ENCODE results near the gene ZNF594. TPM values are rescaled to one million over a fixed set of nuclear protein-coding genes. Genes with fewer than 3 reads are reported as not detected.
"Not testable (repeated sequence)": the region's sequence is repeated elsewhere in the genome, so short reads cannot be mapped to it uniquely, and the experiment has no call there.

ZNF594 gene
- total and polyA plus RNA-seq, 2 of the 13 experiments (the other 11 are each of a cell fraction or from before 2014, with no cell fraction given): 2.9 to 9.6 TPM

- intact Hi-C loops (cut with micrococcal nuclease; ENCODE audit: unreplicated experiment); H4K20me1 ChIP-seq (ENCODE audit: insufficient read depth, low read length); BruUV-seq (replicated peaks); FAIRE-seq; ATAC-seq; H3K4me2 ChIP-seq (ENCODE audit: low read depth, low read length); H2AFZ ChIP-seq (ENCODE audit: low read length); H3K27ac ChIP-seq (ENCODE audit: extremely low read length, insufficient read depth, low read length); H3K9me3 ChIP-seq (ENCODE audit: low read length); in situ Hi-C loops (cut with HindIII; ENCODE audit: extremely low pct_ligation_motif_present, low pct_unique_long_range_greater_than_20kb); H3K79me2 ChIP-seq (ENCODE audit: insufficient read depth, low read length); H3K36me3 ChIP-seq (replicated peaks in 1 of 2; ENCODE audit: control insufficient read depth in 1 of 2, insufficient read depth in 2 of 2, low read length in 2 of 2); H3K4me3 ChIP-seq (replicated peaks in 1 of 3; ENCODE audit: insufficient read depth in 1 of 3, low read depth in 2 of 3, low read length in 3 of 3); CTCF ChIA-PET (ENCODE audit: low intra/inter-chr PET ratio, low total read pairs); H3K9ac ChIP-seq (ENCODE audit: insufficient read depth, low read depth, low read length); DNase-seq (ENCODE audit: low spot score): not testable (repeated sequence)
- Histone ChIP-seq H3K27me3 (ENCODE audit: control insufficient read depth in 1 of 2, insufficient read depth in 2 of 2, low read length in 2 of 2) (peaks cover 2 to 24% of the 10 kb centered on the region in 2 experiments; a peak in 4 of 5 replicates), H3K4me1 (ENCODE audit: insufficient read depth, low read length) (peaks cover 20% of the 10 kb centered on the region)
- 53% methylated on average over 12 of the region's 15 CpGs for whole genome bisulfite sequencing (ENCODE audit: low lambda C conversion rate)
- POLR2A ChIA-PET: interaction anchor here (0.5 to 0.6 kb wide), 2 partner anchors 24 to 576 kb away, joined by 3 read pairs; no protein-coding TSS in a partner anchor
These were observed 59.0 kb downstream of the ZNF594 start for GRCh38 chr17:5132503-5133225.

- H3K27ac ChIP-seq (ENCODE audit: extremely low read length, insufficient read depth, low read length); H4K20me1 ChIP-seq (ENCODE audit: insufficient read depth, low read length); FAIRE-seq; H3K4me3 ChIP-seq (replicated peaks in 1 of 3; ENCODE audit: insufficient read depth in 1 of 3, low read depth in 2 of 3, low read length in 3 of 3); H3K4me2 ChIP-seq (ENCODE audit: low read depth, low read length); intact Hi-C loops (cut with micrococcal nuclease; ENCODE audit: unreplicated experiment); in situ Hi-C loops (cut with HindIII; ENCODE audit: extremely low pct_ligation_motif_present, low pct_unique_long_range_greater_than_20kb); BruUV-seq (replicated peaks); H3K36me3 ChIP-seq (replicated peaks in 1 of 2; ENCODE audit: control insufficient read depth in 1 of 2, insufficient read depth in 2 of 2, low read length in 2 of 2); H3K79me2 ChIP-seq (ENCODE audit: insufficient read depth, low read length); CTCF ChIA-PET (ENCODE audit: low intra/inter-chr PET ratio, low total read pairs); ATAC-seq; H3K9me3 ChIP-seq (ENCODE audit: low read length); H3K9ac ChIP-seq (ENCODE audit: insufficient read depth, low read depth, low read length); DNase-seq (ENCODE audit: low spot score); H2AFZ ChIP-seq (ENCODE audit: low read length): not testable (repeated sequence)
- Histone ChIP-seq H3K4me1 (ENCODE audit: insufficient read depth, low read length) (peaks cover 16% of the 10 kb centered on the region), H3K27me3 (ENCODE audit: control insufficient read depth in 1 of 2, insufficient read depth in 2 of 2, low read length in 2 of 2) (peaks cover 2 to 24% of the 10 kb centered on the region in 2 experiments; a peak in 4 of 5 replicates)
- 33% methylated on average over 9 of the region's 16 CpGs for WGBS (ENCODE audit: low lambda C conversion rate)
- POLR2A ChIA-PET: interaction anchor here (0.6 kb wide), 1 partner anchor 23 kb away, joined by 3 read pairs; no protein-coding TSS in a partner anchor
These were observed 59.7 kb downstream of the ZNF594 start for GRCh38 chr17:5131799-5132502.
